Activated CD4-positive, alpha-beta T cell treated with anti-CD3 and anti-CD28 coated beads, Interleukin-2, amount 50 U/mL, for 24 hours (primary cell): ENCODE results near the gene CDH1.
"Not testable (repeated sequence)": the region's sequence is repeated elsewhere in the genome, so short reads cannot be mapped to it uniquely, and the experiment has no call there.

Experiments used
- DNase-seq, 2 donors: peaks; one replicate each; pipeline ENCODE4 v3.0.0-alpha.2; 2020; ENCODE audit warnings: low read depth in 1 of 2, low spot score in 1 of 2

The CDH1 gene

GRCh38 chr16:68786685-68787418, 49.8 kb downstream of the CDH1 start:
- no peak for DNase-seq

- DNase-seq = not testable (repeated sequence)
Measured at GRCh38 chr16:68787419-68787807, 50.3 kb downstream of the CDH1 start.

- DNase-seq = no peak
Measured at GRCh38 chr16:68790130-68790761, 53.2 kb downstream of the CDH1 start.

GRCh38 chr16:68790944-68791343, 53.9 kb downstream of the CDH1 start:
- DNase-seq = no peak

- DNase-seq = no peak
Measured at GRCh38 chr16:68792465-68793324, 55.6 kb downstream of the CDH1 start.

- DNase-seq = no peak
Measured at GRCh38 chr16:68793401-68793857, 56.3 kb downstream of the CDH1 start.

- no peak for DNase-seq
Measured at GRCh38 chr16:68798398-68798797, 61.3 kb downstream of the CDH1 start.

- DNase-seq = peak; percentile 2 to 32
Measured at GRCh38 chr16:68800257-68800875, 63.3 kb downstream of the CDH1 start.

GRCh38 chr16:68802190-68802589, 65.1 kb downstream of the CDH1 start:
- DNase-seq = no peak

- no peak for DNase-seq
Measured at GRCh38 chr16:68806422-68806821, 69.3 kb downstream of the CDH1 start.

GRCh38 chr16:68806981-68807380, 69.9 kb downstream of the CDH1 start:
- no peak for DNase-seq

GRCh38 chr16:68814516-68814915, 77.4 kb downstream of the CDH1 start:
- DNase-seq = no peak

- no peak for DNase-seq
Measured at GRCh38 chr16:68823401-68824135, 86.5 kb downstream of the CDH1 start.

GRCh38 chr16:68825427-68825826, 88.3 kb downstream of the CDH1 start:
- no peak for DNase-seq

- DNase-seq = no peak
Measured at GRCh38 chr16:68826652-68827051, 89.6 kb downstream of the CDH1 start.

- DNase-seq = no peak
Measured at GRCh38 chr16:68833251-68833650, 96.2 kb downstream of the CDH1 start.

- no peak for DNase-seq
Measured at GRCh38 chr16:68834550-68834949, 97.5 kb downstream of the CDH1 start.

GRCh38 chr16:68835970-68836369, 98.9 kb downstream of the CDH1 start:
- DNase-seq = no peak

GRCh38 chr16:68839831-68840230, 102.7 kb downstream of the CDH1 start:
- no peak for DNase-seq

GRCh38 chr16:68842964-68843481, 105.9 kb downstream of the CDH1 start:
- not testable (repeated sequence) for DNase-seq
